ENCODE results near the gene CDK11A.

DNA sequence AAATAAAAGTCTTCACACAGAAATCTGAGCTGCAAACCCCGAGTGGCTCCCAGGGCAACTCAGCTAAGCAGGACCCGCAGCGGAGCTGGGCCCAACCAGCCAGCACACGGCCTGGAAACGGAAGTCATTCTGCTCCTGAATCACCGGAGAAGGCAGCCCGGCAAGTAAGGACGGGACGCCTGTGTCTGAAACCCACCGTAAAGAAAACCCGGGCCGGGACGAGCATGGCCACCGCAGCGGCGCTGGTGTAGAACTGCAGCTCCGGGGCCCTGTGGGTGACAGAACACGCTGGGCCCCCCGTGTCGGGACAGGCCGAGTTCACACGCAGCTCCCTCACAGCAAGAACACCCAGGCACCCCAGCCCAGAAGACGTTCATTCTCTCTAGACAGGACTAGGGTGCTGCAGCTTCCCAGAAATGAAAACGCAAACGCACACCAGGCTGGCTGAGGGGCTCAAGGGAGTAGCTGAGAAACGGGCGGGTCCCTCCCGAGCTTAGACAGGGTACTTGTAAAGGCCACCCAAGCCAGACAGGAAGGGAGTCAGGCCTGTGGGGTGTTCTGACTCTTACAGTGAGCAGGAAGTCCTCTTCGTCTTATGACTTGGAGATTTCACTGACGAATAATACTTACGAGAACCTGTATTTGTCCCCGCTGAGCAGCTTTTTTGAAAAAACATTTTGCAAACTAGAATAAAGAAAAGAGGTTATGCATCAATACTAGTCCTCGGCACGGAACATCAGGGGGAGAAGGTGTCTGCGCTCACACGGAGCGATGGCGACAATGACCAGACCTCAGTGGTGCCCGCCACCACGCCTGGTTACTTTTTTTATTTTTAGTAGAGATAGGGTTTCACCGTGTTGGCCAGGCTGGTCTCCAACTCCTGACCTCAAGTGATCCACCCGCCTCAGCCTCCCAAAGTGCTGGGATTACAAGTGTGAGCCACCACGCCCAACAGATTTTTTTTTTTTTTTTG, 54.4 kb downstream of the CDK11A start:
- TF ChIP-seq EP300 (IDR thresholded peaks at IDR 0.05), result no peak
- no peak for TF ChIP-seq POLR2AphosphoS5 (IDR thresholded peaks at IDR 0.05)

Data from esophagus muscularis mucosa (tissue), 3 donors.